CD4-positive, alpha-beta T cell treated with Interleukin-4 for 1 hour (primary cell): ENCODE data around the gene DIRAS1.
A peak's percentile ranks its signal among the peaks of the same experiment; 100 is the strongest.

ENCODE experiments used
- DNase-seq, 2 donors: peaks; one replicate each; pipeline ENCODE4 v3.0.0-alpha.2; 2020 to 2022

DIRAS1 gene, protein sequence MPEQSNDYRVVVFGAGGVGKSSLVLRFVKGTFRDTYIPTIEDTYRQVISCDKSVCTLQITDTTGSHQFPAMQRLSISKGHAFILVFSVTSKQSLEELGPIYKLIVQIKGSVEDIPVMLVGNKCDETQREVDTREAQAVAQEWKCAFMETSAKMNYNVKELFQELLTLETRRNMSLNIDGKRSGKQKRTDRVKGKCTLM

DNA sequence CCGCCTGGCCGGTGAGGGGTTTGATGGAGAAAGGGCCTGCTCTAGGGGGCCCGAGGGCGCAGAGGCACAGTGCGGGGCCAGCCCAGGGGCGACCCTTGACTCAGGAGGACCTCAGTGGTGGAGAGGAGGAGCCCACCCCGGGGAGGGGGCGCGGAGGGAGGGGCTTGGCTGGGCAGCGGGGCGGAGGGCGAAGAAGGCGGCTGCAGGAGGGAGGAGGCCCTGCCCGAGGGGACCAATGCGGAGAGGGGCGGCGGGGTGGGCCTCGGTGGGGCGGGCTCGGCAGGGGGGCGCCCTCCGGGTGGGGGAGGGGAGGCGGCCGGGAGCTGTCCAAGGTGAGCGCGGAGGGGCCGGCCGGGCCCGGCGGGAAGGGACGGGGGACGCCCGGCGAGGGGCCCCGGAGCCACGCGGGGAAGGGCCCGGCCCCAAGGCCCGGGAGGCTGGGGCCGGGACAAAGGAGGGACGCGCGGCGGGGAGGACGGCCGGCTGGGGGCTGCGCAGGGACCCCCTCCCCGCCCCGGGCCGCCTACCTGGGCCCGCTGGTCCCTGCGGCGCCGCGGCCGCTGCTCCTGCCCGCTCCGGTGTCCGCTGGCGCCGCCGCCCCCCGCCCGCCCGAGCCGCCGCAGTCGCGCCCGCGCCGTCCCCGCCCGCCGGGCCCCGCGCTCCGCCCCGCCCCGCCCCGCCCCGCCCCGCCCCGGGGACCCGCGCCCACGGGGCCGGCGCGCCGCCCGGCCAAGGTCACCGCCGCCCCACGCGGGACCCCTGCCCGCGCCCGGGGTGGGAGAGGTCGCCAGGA is at the start of gene DIRAS1:
Gene DIRAS1, minus strand, starts transcription at position 596 of the 793 bp plus-strand sequence. CDS start 3,566 bp downstream, outside the sequence.
- DNase-seq, result no peak

DNA sequence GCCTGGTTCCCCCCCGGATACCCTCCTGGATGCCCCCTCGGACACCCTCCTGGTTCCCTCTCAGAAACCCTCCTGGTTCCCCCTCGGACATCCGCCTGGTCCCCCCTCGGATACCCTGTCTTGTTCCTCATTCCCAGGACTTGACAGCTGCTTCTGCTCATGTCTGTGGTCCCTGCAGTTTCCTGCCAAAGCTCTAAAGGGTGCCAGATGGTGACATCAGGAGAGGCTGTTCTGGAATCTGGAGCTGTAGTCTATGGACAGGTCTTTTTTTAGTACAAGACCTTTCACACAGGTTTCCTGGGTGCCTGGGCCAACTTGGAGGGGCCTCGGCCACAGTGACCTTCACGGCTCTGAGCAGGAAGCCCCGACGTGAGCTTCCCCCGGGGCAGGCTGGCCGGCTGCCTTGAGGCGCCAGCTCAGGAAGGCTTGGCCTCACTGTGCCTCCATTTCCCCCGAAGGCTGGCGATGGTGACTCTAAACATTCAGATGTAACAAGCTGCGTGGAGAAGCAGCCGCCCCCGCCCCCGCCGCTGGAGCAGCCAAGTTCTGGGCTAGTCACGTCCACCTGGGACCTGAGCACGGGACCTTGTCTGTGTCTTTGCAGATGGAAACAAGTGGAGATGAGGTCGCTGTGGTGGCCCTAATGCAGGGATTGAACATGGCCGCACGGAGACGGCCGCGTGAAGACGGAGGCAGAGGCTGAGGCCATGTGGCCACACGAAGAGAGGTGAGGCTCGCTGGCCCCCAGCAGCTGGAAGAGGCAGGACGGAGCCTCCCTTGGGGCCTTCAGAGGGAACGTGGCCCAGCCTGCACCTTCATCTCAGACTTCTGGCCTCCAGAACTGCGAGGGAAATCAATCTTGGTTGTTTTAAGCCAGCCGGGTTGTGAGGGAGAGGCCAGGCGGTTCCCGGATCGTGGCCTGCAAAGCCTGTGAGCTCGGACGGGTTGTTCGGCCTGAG is 49.2 kb upstream of the DIRAS1 start:
- no peak for DNase-seq

DNA sequence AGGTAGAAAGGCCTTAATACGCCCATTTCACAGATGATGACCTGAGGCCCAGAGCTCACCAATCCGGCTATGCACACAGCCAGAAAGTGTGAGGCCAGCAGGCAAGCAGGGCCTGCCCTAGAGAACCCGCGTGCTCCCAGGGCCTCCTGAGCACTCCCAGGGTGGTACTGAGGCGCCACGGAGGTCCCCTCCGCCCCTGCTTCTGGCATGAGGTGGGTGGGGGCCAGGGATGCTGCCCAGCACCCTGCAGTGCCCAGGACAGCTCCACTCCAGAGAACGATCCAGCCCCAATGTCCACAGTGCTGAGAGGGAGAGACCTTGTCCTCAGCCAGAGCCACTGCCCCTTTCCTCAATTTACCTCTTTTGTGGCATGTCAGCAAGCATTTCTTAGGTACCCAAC is 48.0 kb upstream of the DIRAS1 start:
- DNase-seq, result no peak

DNA sequence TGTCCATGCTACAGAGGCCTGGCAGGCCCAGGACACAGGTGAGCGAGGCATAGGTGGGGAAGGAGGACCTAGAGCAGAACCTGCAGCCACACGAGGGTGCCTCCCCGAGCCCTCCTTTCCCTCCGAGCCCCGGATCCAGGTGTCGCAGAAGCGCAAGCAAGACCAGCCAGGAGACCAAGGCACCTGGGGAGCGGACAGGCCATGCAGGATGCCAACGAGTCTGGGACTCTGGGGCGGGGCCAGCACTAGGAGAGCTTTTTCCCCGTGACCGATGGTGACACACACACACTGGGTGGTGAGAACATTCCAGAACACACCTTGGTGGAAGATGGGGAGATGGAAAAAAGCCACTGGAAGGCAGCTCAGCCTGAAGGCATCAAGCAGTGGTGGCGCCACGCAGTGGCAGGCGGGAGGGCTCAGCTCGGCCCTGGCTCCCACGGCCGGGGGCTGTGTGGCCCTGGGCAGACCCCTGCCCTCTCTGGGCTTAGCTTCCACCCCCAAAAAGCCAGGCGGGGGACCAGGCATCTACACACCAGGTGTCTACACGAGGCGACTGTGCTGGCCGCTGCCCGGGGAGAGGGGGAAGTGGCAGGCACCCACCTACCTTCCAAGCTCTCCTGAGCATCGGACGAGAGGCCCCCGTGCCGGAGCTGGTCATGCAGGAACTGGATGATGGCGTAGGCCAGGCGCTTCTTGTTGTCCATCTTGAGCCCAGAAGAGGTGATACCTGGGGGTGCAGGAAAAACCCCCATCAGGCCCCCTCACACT is 47.4 kb upstream of the DIRAS1 start:
- DNase-seq, result no peak

DNA sequence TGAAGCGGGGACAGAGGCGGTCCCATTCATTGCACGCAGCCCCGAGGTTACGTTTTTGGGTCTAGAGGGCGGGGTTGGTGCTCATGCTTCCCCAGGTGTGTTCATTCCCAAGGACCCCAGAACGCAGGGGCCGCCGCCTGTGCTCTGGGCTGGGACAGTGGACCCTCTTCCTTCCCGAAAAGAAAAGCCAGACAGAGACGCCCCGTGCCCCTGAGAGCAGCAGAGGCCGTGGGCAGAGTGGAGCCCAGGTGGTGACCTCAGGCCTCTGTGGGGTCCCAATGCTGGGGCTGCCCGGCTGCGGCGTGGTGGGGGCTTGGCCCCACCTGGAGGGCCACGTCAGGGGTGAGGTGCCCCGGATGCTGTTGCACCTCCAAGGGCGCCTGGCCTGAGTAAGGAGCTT is 46.5 kb upstream of the DIRAS1 start:
- DNase-seq, result no peak

DNA sequence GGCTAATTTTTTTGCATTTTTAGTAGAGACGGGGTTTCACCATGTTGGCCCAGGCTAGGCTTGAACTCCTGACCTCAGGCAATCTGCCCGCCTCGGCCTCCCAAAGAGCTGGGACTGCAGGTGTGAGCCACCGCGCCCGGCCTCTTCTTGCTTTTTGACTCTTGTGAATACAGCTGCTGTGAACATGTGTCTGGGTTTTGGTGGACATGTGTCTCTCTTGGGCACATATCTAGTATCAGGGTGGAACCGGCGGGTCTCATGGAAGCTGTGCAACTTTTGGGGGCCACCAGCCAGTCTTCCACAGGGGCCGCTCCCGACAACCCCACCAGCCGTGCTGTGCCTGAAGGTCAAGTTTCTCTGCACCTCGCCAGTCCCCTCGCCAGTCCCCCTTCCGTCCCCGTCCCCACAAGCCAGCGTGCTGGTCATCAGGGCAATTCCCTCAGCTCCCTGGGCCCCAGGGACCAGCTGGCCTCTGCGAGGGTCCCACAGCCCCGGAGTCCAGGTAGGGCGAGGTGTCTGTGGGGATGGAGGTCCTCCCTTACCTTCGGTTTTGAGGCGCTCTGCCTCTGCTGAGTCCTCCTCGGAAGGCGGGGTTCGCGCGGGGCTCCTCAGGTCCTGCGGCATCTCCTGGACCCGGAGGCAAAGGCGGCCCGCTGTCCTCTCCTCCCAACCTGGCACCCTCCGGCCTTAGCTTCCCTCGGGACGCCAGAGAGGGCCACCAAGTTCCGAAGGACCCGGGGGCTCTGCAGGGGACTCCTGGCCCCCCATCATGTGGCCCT is 45.6 kb upstream of the DIRAS1 start:
- DNase-seq, result no peak

DNA sequence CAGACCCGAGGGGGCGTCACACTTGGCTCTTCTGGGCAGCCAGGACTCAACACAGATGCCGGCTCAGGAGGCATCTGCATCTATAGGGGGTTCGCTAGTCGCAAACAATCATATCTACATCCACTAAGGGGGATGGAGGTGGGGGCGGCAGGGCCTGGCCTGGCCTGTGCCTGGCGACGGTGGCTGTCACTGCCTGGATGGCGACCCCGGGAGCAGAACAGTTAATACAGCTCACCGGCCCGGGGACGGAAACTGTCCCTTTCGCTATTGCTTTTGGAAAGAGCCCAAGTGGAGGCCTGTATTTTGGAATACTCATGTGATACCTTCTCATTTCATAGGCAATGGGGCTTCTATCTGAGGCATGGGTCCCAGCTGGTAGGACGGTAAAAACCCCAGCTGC is 44.2 kb upstream of the DIRAS1 start:
- DNase-seq, result no peak

DNA sequence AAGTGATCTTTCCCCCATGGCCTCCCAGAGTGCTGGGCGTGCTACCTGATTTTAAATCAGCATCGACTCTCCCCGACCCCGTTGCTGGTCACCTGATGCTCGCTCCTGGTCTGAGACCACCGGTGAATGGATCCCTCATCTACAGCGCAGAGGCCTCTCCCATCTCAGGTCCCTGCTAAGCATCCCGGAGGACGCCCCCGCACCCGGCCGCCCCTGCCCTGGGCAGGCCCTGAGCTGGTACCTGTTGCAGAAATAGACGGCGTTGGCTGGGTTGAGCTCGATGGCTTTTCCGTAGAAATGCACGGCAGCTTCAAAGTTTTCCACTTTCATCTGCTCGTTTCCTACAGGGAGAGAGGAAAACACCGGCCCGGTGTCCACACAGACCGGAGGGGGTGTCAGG is 43.8 kb upstream of the DIRAS1 start:
- DNase-seq, result no peak

DNA sequence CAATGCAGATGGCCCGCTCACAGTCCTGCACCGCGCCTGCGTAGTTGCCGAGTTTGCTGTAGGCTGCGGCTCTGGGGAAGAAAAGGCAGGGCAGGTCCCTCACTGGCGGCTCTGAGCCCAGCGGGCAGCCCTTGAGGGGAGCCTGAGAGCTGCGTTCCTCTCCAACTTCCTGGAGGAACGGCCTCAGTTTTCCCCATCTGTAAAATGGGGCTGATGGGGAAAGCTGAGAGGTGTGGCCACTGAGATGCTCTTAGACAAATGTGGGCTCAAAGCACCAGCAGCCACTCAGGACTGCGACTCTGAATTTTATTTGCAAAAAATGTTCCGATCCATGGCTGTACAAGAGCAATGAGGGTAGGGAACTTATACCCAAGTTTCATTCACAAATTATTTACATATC is 42.5 kb upstream of the DIRAS1 start:
- no peak for DNase-seq

DNA sequence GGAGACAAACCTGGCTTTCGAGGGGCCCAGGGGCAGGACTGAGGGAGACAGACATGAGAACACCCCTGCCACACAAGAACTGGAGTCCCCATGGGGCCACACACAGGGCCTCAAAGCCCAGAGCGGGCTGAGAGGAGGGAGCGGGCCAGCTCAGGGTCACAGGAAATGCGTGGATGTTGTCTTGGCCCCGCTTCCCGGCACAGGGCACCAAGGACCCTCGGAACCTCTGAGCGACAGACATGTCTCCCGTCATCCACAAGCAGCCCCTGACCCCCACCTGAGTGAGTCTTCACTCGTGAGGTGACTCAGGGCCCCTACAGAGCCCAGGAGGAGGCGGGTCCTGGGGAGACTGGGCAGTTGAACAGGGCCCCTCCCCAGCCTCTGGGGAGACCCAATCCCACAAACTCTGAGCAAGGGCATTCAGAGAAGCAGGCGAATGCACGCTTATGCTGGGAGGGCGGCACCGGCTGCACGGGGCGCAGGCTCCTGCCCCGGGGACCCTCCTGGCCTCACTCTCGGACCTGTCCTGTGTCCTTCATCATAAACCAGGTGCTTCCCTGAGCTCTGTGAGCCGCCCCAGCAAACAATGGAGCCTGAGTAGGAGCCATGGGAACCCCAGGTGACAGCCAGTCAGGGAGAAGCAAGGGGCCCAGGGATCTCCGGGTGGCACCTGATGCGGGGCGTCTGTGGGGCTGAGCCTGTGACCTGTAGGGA is 41.8 kb upstream of the DIRAS1 start:
- no peak for DNase-seq

DNA sequence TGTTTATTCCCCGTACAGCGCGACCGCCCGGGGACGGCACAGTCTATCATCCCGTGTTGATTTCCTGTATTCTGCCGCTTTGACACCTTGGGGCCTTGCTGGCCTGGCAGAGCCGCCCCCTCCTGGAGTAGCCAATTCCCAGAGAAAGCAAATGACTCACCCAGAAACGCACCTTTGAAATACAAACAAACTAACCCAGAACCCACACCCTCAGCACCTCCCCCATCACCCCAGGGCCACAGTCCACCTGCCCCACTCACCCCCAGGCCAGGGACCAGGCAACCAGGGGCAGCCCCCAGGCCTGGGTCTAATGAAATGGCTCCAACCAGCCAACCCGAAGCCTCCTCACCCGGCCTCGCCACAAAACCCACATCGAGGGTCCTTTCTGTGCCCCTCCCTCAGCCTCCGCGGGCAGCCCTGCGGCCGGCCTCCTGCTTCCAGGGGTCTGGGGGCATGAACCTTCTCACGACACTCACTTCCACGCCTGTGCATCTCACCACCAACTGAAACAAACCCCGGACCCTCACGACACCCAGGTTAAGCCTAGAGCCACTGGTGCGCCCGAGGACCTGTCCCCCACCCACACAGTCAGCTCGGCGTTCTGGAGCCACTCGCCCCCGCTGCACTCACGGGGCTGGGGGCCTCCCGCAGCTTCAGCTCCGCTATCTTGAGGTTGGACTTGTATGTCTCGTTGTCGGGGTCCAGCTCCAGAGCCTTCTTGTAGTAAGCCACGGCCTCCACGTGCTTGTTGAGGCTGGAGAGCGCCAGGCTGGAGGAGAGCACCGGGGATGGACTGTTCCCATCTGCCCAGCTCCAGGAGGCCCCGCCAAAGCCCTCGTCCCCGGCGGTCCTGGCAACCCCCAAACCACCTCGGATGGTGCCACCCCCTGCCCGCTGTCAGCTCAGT is 41.0 kb upstream of the DIRAS1 start:
- DNase-seq, result no peak

DNA sequence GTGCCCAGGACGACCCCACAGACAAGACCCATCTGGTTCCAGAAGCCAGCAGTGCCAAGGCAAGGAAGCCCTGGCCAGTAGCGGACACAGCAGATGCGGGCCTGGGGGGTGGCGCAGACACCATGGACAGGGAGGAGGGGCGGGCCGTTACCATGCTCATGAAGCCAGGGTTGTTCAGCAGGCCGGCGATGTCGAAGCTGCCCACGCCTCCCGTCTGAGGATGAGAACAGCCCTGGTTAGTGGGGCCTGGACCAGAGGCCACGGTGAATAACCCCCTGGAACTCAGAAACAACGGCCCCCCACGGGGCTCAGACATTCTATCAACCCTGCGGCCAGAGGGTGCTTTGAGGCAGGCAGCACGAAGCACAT is 40.1 kb upstream of the DIRAS1 start:
- no peak for DNase-seq

DNA sequence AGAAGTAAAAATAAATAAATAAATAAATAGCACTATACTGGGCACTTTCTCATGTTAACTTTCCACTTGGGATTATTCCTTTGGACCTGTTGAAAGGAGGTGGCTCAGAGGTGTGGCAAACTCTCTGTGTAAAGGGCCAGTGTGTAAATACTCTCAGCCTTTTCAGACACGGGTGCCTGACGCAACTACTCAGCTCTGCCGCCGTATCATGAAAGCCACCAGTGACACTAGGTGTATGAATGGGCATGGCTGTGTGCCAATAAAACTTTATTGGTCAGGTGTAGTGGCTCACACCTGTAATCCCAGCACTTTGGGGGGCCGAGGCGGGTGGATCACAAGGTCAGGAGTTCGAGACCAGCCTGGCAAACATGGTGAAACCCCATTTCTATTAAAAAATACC is 38.8 kb upstream of the DIRAS1 start:
- DNase-seq, result no peak

DNA sequence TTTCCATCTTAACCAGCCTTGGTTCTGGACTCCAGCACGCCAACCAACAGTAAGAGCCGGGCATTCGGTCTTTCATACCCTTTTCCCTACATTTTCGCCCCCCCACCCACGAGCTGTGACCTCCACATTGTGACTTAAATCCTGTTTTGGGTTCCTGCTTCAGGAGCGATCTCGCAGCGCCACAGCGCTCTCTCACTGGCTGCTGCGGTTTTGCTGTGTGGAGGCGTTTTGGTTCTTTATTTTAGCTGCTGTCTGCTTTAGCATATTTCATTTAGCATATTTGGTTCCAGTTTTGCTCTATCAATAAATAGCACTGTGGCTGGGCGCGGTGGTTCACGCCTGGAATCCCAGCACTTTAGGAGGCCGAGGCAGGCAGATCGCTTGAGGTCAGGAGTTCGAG is 38.2 kb upstream of the DIRAS1 start:
- no peak for DNase-seq

DNA sequence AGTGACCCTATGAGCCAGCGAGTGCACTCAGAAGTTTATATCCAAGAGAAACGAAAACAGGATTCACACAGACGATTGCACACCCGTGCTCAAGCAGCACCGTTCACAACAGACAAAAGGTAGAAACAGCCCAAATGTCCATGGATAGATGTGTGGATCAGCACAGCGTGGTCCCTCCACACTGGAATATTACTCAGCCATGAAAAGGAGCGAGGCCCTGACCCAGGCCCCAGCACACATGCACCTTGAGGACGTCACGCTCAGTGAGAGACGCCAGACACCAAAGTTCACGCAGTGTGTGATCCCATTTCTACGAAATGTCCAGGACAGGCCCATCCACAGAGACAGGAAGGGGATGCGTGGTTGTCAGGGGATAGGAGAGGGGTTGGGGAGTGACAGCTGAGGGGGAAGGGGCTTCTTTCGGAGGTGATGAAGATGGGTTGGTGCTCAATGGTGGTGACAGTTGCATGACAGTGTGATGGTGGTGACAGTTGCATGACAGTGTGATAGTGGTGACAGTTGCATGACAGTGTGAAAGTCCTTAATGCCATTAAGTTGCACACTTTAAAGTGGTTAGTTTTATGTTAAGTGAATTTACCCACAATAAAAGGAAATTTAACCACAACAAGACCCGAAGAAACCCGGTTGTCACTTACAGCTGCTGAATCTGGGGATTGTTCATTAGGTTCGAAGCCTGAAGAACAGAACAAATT is 37.6 kb upstream of the DIRAS1 start:
- DNase-seq, result peak in 1 of 2 donors; percentile 19

DNA sequence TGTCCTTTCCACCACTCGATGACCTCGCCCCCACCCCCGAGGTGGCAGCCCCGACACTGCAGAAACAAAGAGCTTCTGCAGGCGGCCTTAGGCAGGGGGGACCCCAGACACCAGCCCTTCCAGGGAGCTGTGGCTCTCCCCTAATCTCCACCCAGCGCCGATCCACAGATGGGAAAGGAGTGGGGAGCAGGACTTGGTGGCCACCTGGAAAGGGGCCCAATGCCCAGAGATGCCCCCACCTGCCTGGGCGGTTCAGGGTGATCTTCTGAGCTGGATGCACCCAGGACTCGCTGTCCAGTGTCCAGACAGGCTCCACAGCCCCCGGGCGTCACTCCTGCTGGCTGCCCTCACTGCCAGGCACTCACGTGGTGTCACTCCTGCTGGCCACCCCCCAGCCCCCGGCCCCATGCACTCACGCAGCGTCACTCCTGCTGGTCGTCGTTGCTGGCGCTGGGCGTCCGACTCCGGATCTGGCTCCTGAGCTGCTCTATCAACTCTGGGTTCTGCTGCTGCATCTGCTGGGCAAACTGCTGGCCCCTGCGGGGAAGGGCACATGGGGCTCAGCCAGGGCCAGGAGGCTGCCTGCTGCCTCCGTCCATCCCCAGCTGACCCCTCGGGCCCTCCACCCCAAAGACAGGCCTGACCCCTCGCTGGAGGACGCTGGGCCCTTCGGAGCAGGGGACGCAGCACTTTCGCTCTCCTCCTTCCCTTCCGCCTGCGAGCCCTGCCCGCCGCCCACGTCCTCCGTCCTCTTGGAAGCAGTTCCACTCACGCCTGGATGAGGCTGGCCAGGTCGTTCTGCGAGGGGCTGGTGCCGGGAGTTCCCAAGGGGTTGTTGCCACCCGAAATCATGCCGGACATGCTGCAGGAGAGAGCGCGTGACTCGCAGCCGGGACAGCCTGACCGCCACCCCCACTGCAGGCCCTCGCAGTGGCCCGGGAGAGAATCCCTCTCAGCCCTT is 36.0 kb upstream of the DIRAS1 start:
- DNase-seq, result no peak

DNA sequence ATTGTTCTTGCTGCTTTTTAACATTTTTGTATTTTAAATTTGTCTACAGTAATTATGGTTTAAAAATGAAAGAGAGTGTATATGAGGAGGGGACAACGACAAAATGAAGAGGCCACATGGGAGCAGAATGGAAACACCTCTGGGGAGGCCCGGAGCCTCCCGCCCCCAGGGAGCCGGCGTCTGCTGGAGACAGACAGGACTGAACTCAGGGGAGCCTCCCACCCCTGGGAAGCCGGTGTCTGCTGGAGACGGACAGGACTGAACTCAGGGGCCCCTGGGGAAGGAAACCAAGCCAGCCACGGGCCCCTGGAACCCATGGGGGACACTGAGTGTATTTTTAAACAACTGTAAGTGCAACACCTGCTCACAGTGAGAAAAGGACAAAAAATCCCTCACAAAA is 35.3 kb upstream of the DIRAS1 start:
- DNase-seq, result no peak

DNA sequence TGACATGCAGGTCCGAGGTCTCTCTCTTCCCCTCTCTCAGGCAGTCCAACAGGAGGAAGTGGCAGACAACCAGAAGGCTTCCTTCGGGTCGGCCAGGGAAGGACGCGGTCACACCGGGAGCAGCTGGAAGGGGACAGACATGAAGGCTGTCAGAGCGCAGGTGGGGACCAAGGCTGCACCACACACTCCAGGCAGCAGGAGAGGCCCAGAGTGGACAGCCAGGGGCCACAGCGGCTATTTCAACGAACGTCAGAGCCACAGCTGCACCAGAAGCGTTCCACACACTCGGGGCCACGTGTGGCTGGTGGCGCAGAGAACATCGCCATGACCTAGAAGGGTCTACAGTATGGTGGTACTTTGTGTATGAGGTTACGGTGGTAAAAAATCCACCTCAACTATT is 34.6 kb upstream of the DIRAS1 start:
- no peak for DNase-seq

DNA sequence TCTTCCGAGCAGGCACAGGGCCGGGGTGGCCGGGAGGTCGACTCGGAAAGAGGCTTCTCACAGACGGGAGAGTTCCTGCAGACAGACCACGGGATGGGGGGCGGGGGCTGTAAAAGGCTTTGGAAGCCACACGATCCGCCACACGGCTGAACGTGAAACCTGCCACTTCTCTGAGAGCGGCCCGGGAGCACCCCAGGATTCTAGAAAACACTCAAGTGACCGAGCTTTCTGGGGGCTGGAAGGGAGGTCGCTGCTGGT is 34.2 kb upstream of the DIRAS1 start:
- DNase-seq, result no peak
